Bladder microvascular endothelial cell (primary cell): ENCODE data around the gene LRRC15. TPM values are rescaled to one million over a fixed set of nuclear protein-coding genes. Genes with fewer than 3 reads are reported as not detected.

Experiments
- total RNA-seq: library from RNA; depleted of rRNA; stranded (reverse); fragments of >200 nt; gene quantifications from 2 replicates; pipeline ENCODE4 v1.2.3, GENCODE V29; 2014

Gene LRRC15
- total RNA-seq, result 0.06 TPM in 1 of 2 replicates, not detected in the other

DNA sequence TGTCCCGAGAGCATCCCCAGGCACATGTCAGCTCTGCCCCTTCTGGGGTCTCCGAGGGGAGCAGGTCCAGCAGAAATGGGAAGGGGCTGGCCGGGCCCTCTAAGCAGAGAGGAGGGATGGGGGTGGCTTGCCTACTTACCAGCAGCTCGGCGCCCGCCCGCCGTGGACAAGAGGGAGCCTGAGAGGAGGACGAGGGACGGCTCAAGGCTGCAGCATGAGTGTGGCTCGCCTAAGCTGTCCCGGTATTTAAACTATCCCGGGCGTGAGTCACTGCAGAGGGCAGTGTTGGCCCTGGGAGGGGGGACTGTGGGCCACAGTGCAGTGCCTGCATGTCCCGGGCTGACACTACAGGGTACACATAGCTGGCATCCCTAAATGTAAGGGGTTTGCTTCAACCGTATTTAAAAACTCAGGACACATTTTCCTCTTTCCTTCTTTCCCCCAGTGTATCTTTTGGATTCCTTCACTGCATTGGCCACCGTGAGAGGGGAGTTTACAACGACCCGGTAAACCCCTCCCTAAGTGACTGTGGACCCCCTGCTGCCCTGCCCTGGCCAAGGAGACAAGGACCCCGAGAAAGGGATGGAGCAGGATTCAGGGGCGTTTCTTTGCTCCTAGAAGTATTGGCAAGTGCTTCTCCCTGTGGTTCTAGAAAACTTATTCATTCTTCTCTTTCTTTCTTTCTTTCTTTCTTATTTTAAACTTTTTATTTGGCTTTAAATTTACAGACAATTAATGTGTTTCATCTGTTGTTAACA is at the start of gene LRRC15:
TSS of gene LRRC15 (minus strand) at position 222 of the 758 bp plus-strand sequence. CDS start 8,700 bp downstream, outside the sequence.

GRCh38 chr3:194399166-194399565 is 29.6 kb upstream of the LRRC15 start, which contains the start of gene GP5:
TSS of gene GP5 (minus strand) at chr3:194399266. CDS start at chr3:194398282, 984 bp downstream.

GRCh38 chr3:194351080-194351672 is 18.4 kb downstream of the LRRC15 start, which contains the start of gene CPN2:
TSS of gene CPN2 (minus strand) at chr3:194351328. CDS start at chr3:194342702, 8,626 bp downstream.

Other genes with a start within 250 kb of the LRRC15 start
- 27.6 and 34.2 TPM in 2 replicates for gene HES1, start 233.6 kb downstream of the LRRC15 start, total RNA-seq
- not detected in 2 replicates for gene CPN2, start 18.4 kb downstream of the LRRC15 start, total RNA-seq
- gene GP5, start 29.5 kb upstream of the LRRC15 start, total RNA-seq, result 0.06 TPM in 1 of 2 replicates, not detected in the other
- 39.0 and 155 TPM in 2 replicates for gene ATP13A3, start 117.3 kb upstream of the LRRC15 start, total RNA-seq